Mammary epithelial cell (primary cell): ENCODE results near the gene DUSP22.

Source experiments
- EZH2 ChIP-seq: IDR thresholded peaks from 2 replicates; pipeline ENCODE4 v1.6.1; 2012; ENCODE audit warnings: low read length, inconsistent platforms, borderline replicate concordance
- TF ChIP-seq, protein P1 (sequence below), 2 donors: IDR thresholded peaks in 1 of 2; conservative IDR thresholded peaks in 1 of 2; 2 replicates each; pipeline ENCODE4 v1.5.1; 2011 to 2012; ENCODE audit warnings: inconsistent platforms in 2 of 2, low read length in 2 of 2, mild to moderate bottlenecking in 2 of 2, control low read depth in 1 of 2, low read depth in 1 of 2; ENCODE audit not compliant: insufficient read depth in 1 of 2; ENCODE audit errors: extremely low read depth in 1 of 2

DNA sequence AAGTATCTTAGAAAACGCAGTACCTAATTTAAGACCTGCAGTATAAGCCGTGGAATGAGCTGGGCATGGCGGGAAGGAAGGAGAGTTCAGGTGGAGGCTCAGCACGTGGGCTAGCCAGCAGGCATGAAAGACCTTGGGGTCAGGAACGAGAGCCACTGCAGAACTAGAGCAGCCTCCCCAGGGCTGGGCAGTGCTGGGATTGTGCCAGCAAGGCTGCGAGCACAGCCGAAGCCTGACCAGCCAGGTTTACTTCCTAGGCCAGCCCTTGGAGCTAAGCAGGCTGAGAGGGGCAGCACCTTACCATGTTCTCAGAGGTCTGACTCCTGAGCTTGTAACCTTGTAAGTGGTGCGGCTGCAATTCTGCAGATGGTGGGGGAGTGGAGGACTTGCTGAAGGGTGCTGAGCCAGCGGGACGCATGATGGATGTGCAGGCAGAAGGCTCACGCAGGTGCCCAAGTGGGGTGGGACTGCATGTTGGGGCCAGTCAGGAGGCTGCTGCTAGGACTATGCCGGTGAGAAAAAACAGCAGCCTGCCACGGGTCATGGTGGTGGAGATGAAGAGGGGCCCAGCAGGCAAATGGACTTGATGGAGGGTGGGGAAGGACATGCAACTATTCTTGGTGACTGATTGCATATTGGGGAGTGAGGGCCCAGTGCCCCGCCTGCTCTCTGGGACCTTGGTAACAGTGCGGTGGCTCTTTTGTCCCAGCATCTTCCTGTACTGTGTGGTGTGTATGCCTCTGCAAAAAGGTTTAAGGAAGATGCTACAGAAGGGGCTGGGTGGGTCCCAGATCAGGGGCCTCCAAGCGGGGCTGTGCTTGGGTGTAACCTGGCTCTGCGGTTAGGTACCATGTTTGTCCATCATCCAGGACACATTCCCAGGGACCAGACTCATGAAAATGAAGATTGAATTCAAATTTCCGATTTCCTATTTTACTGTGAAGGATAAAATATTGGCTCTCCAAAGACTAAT, 61.6 kb downstream of the DUSP22 start:
- TF ChIP-seq, protein P1, sequence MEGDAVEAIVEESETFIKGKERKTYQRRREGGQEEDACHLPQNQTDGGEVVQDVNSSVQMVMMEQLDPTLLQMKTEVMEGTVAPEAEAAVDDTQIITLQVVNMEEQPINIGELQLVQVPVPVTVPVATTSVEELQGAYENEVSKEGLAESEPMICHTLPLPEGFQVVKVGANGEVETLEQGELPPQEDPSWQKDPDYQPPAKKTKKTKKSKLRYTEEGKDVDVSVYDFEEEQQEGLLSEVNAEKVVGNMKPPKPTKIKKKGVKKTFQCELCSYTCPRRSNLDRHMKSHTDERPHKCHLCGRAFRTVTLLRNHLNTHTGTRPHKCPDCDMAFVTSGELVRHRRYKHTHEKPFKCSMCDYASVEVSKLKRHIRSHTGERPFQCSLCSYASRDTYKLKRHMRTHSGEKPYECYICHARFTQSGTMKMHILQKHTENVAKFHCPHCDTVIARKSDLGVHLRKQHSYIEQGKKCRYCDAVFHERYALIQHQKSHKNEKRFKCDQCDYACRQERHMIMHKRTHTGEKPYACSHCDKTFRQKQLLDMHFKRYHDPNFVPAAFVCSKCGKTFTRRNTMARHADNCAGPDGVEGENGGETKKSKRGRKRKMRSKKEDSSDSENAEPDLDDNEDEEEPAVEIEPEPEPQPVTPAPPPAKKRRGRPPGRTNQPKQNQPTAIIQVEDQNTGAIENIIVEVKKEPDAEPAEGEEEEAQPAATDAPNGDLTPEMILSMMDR (conservative IDR thresholded peaks at IDR 0.05 in 1 of 2, IDR thresholded peaks at IDR 0.05 in 1 of 2; ENCODE audit: extremely low read depth in 1 of 2, insufficient read depth in 1 of 2, low read depth in 1 of 2, low read length in 2 of 2) = no peak
- no peak for TF ChIP-seq EZH2
